Right renal cortex interstitium (tissue), 3 donors: ENCODE results near the gene SERPINI2. TPM values are rescaled to one million over a fixed set of nuclear protein-coding genes. Genes with fewer than 3 reads are reported as not detected.

Source experiments
- DNase-seq, 3 donors: peaks; one replicate each; pipeline ENCODE4 v3.0.0-alpha.2; 2013; ENCODE audit warnings: low read depth in 3 of 3, low spot score in 2 of 3
- polyA plus RNA-seq, 3 donors: library from polyadenylated mRNA; unstranded; fragments of 120-200 nt; gene quantifications; one replicate each; pipeline ENCODE4 v1.2.1, GENCODE V29; 2013; ENCODE audit not compliant: insufficient read length in 3 of 3

The SERPINI2 gene
- 1 to 10 TPM in 1 of 3 donors, under 1 TPM in 2; 0.78 to 1.1 (median 0.86) TPM for polyA plus RNA-seq

DNA sequence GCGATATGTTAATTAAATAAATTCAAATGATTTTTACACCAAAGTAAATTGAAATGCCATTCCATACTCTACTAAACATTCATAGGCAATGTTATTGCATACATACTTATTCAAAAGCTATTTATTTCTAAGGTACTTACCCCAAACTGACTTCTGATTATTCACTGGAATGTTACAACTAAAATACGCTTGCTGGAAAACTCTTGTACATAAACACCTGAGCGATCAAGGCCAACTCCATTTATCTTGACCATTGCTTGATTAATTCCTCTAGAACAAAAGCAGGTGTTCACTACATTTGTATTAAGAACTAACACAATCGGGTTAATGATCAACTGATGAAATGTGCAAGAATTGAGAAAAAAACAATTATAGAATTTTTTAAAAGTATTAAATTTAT, at the start of gene SERPINI2:
Gene SERPINI2 (minus strand): TSS at position 180 of the 400 bp plus-strand sequence. CDS start 2,208 bp downstream, outside the sequence.
- DNase-seq, result no peak

GRCh38 chr3:167521006-167521355, 47.1 kb upstream of the SERPINI2 start:
- no peak for DNase-seq

- no peak for DNase-seq
These were observed 46.6 kb upstream of the SERPINI2 start for GRCh38 chr3:167520266-167521005.

- DNase-seq, result no peak
These were observed 34.1 kb upstream of the SERPINI2 start for GRCh38 chr3:167507954-167508353.

- DNase-seq, result no peak
These were observed 28.6 kb upstream of the SERPINI2 start for GRCh38 chr3:167502401-167502800.

GRCh38 chr3:167501941-167502340, 28.1 kb upstream of the SERPINI2 start:
- DNase-seq, result no peak

GRCh38 chr3:167497903-167498302, 24.1 kb upstream of the SERPINI2 start:
- DNase-seq, result no peak

DNA sequence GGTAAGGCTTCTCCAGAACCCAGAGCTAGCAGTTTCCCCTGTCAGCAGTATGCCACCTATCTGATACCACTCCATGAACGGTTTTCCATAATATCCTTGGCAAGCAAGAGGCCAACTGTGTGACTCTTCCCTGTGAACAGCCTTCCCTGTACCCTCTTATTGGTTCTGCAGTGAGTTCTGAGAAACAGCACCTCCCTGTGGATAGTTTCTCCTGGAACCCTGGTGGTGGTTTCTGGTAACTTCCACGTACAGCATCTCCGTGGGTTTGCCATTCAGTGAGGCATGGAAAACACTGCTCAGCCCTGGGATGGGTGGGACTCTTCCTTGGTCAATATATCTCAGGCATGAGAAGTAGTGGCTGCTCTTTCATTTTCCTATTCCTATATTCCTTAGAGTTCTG, 19.4 kb upstream of the SERPINI2 start:
- no peak for DNase-seq

- DNase-seq, result no peak
These were observed 17.8 kb upstream of the SERPINI2 start for GRCh38 chr3:167491621-167492020.

DNA sequence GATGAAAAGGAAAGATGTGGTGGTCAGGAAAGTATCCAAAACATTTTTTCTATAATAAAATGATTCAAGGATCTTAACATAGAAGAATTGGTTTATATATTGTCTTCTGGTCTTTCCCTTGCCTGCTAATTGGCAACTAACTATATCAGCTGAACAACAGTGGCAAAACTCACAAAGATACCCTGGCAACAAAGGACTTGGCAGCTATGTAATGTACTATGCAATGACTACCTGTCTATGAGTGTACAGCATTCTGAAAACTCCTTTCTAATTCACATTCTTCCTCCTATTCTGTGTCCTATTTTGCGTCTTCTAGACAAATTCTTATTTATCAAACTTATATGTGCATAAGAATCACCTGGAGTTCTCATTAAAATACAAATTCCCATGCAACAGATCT, 15.7 kb upstream of the SERPINI2 start:
- DNase-seq, result no peak

GRCh38 chr3:167487556-167487955, 13.7 kb upstream of the SERPINI2 start:
- no peak for DNase-seq

DNA sequence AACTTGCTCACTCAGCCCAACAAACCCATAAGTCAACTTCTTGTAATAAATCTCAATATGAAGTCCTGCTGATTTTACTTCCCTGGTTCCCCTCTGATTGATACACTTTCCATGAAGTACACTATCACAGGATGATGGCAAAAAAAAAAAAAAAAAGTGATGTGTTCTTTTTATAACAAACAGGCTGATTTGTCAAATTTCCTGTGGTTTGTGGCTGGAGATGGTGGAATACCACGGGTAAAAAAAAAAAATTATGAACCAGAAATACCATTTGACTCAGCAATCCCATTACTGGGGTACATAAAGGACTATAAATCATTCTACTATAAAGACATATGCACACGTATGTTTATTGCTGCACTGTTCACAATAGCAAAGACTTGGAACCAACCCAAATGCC, 10.7 kb upstream of the SERPINI2 start:
- no peak for DNase-seq

- no peak for DNase-seq
These were observed 10.1 kb upstream of the SERPINI2 start for GRCh38 chr3:167483708-167484475.

DNA sequence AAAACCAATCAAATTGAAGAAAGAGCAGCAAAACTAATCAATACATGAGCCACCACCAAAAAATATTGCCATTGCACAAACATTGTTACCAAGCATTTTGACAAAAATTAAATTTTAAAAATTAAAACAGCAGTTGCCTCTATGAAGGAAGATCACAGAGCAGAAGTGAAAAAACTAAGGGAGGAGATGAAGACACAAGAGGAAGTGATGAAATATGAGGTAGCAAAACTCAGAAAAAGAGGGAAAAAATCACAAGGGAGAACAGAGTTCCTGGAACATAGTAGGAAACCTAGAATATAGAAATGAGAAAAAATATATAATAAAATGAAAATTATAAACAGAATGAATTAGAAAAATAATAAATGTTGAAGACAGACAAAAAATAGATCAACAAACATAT, 7.3 kb upstream of the SERPINI2 start:
- DNase-seq, result no peak

GRCh38 chr3:167480748-167481147, 6.9 kb upstream of the SERPINI2 start:
- DNase-seq, result no peak

DNA sequence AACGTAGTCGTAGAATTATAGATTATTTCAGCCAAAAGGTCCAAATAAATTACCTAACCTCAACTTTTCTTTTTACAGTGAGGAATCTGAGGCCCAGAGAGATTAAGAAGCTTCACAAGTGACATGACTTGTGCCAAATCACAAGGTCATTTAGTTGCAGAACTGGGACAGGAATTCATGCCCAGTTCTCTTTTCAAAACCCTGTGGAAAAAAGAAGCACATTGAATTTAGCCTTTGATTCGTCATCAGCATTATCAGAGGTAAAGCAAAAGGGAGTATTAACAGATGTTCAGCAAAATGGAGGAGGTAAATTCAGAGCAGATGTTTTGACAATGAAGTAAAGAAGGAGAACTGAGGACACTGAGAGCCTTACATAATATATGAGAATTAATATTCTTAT, 4.5 kb downstream of the SERPINI2 start:
- no peak for DNase-seq

DNA sequence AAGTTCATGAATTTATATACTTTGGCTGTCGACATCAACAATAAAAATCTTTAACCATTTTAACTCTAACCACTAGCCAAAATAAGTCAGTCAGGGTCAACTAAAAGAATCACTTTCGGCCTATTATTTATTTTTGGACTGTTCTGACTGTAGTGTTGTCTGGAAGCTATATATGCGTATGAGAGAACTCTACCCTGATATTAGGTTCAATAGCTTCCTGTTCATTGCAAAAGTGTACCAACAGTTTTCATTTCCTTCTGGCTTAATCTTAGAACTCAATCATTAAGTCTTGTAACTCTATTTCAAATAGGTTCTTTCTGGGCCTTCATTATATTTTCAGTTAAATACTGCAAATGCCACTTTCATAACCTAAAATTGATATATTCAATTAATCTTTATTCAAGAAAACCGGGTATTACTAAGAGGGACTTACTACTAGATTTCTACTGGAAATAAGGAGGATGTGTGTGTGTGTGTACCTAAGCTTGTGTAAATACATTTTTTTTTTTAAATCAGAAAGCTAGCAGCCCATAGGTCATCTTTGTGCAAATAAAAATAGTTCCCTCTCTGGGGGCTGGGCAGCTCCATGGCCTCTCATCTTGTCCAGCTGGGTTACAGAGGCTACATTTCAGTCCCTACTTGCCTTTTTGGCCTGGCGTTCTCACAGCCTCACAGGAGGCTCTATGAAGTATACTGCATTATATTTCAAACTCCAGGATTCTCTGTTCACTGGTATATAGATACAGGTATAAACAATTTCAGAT, 5.8 kb downstream of the SERPINI2 start:
- no peak for DNase-seq

- no peak for DNase-seq
These were observed 6.9 kb downstream of the SERPINI2 start for GRCh38 chr3:167466966-167467365.

GRCh38 chr3:167456157-167456799, 17.6 kb downstream of the SERPINI2 start:
- no peak for DNase-seq

DNA sequence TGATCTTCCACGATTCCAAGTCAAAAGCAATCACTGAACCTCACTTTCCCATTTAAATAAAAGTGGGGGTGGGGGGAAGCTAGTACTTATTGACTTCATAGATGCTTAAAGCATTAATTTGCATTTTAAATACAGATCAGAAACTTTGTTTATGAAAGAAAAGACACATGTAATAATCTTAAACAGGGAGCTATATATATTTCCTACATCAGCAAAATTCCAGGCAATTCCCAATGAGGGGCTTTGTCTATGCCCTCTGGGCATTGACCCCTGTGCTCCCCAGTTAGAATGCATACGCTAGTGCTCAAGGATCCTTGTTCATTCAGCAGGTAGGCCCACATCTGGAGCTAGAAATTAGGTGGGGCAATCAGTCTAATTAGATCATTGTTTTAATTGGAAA, 20.0 kb downstream of the SERPINI2 start:
- DNase-seq, result no peak

DNA sequence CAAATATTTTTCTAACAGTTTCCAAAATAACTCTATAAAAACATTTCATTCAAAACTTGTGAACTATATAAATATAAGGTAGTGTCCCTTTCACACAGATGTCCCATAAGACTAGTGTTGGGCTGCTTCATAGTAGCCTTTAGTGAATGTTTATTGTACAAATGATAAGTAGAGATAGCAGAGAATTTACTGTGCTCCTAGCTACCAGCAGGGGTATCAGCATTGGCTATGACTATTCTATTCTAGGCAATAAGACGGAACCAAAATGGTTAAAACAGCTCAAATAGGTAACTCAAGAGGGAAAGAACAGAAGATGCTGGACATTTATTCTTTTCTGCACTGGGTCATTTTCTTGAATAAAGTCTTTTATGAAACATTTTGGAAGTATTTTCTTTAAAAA, 22.6 kb downstream of the SERPINI2 start:
- no peak for DNase-seq
